ENCODE results near the gene KRT78.

DNA sequence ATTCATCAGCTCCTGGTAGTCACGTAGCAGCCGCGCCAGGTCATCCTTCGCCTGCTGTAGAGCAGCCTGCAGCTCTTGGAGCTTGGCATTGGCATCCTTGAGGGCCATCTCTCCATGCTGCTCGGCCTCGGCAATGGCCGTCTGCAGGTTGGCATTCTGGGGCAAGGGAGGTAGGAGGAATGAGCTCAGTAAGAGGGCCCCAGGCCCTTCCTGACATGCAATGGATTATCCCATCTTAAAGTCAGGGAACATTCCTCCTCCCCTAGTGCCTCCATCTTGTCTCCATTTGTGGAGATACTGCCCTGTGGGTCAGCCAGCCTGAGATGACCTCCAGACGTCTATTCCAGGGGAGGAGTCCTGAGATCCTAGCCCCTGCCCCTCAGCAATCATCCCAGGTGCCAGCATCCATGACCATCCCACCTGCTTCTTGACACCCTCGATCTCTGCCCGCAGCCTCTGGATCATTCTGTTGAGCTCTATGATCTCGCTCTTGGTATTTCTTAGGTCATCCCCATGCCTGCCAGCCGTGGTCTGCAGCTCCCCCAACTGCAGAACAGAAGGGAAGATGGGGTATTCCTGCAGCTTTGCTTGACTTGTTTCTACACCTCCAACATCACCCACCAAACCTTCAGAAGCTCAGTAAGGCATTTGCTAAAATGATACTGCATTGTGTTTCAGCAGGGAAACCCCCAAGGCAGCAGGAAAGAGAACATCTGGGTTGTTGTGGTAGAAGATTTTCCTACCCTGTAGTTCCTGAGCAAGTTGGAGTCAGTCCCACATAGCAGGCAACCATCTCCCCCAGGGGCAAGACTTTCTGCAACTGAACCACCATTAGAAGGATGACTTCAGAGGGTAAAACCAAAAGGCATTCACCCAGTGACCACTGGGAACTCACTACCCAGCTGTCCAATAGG is 57.3 kb downstream of the KRT78 start:
- TF ChIP-seq POLR2A (IDR thresholded peaks at IDR 0.05; ENCODE audit: extremely low read depth, insufficient read length) (no peak), MYC (IDR thresholded peaks at IDR 0.05; ENCODE audit: low read depth, low read length) (no peak)
- TF ChIP-seq, protein P1, sequence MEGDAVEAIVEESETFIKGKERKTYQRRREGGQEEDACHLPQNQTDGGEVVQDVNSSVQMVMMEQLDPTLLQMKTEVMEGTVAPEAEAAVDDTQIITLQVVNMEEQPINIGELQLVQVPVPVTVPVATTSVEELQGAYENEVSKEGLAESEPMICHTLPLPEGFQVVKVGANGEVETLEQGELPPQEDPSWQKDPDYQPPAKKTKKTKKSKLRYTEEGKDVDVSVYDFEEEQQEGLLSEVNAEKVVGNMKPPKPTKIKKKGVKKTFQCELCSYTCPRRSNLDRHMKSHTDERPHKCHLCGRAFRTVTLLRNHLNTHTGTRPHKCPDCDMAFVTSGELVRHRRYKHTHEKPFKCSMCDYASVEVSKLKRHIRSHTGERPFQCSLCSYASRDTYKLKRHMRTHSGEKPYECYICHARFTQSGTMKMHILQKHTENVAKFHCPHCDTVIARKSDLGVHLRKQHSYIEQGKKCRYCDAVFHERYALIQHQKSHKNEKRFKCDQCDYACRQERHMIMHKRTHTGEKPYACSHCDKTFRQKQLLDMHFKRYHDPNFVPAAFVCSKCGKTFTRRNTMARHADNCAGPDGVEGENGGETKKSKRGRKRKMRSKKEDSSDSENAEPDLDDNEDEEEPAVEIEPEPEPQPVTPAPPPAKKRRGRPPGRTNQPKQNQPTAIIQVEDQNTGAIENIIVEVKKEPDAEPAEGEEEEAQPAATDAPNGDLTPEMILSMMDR (IDR thresholded peaks at IDR 0.05; ENCODE audit: low read depth, low read length), result no peak
- TF ChIP-seq, protein P2, sequence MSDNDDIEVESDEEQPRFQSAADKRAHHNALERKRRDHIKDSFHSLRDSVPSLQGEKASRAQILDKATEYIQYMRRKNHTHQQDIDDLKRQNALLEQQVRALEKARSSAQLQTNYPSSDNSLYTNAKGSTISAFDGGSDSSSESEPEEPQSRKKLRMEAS (IDR thresholded peaks at IDR 0.05; ENCODE audit: low read depth, low read length), result no peak

Data from NB4 (cell line).